ENCODE measurements around the gene OR5M11. TPM values are rescaled to one million over a fixed set of nuclear protein-coding genes. Genes with fewer than 3 reads are reported as not detected.

OR5M11 gene
- total and polyA plus RNA-seq, 4 donors, result not detected

Other genes starting within 250 kb of the OR5M11 start
- not detected for gene OR8K3, start 228.1 kb downstream of the OR5M11 start, total RNA-seq
- gene OR8K3, start 228.1 kb downstream of the OR5M11 start, polyA plus RNA-seq, result not detected
- gene OR8K1, start 197.2 kb downstream of the OR5M11 start, total RNA-seq, result not detected
- not detected for gene OR8K1, start 197.2 kb downstream of the OR5M11 start, polyA plus RNA-seq
- gene OR8J1, start 189.0 kb downstream of the OR5M11 start, total RNA-seq, result not detected
- gene OR8J1, start 189.0 kb downstream of the OR5M11 start, polyA plus RNA-seq, result not detected
- not detected for gene OR8U1, start 167.6 kb downstream of the OR5M11 start, total RNA-seq
- not detected for gene OR8U1, start 167.6 kb downstream of the OR5M11 start, polyA plus RNA-seq
- not detected for gene OR5AL1, start 130.6 kb downstream of the OR5M11 start, total RNA-seq
- not detected for gene OR5AL1, start 130.6 kb downstream of the OR5M11 start, polyA plus RNA-seq
- not detected for gene OR5M3, start 69.9 kb downstream of the OR5M11 start, total RNA-seq
- gene OR5M3, start 69.9 kb downstream of the OR5M11 start, polyA plus RNA-seq, result not detected
- not detected for gene OR5M8, start 51.9 kb downstream of the OR5M11 start, total RNA-seq
- not detected for gene OR5M8, start 51.9 kb downstream of the OR5M11 start, polyA plus RNA-seq
- gene OR5M10, start 34.5 kb upstream of the OR5M11 start, total RNA-seq, result not detected
- not detected for gene OR5M10, start 34.5 kb upstream of the OR5M11 start, polyA plus RNA-seq
- not detected for gene OR5M1, start 71.6 kb upstream of the OR5M11 start, total RNA-seq
- not detected for gene OR5M1, start 71.6 kb upstream of the OR5M11 start, polyA plus RNA-seq
- gene OR5AP2, start 99.2 kb upstream of the OR5M11 start, total RNA-seq, result not detected
- not detected for gene OR5AP2, start 99.2 kb upstream of the OR5M11 start, polyA plus RNA-seq
- gene OR5AR1, start 120.4 kb upstream of the OR5M11 start, total RNA-seq, result not detected
- not detected for gene OR5AR1, start 120.4 kb upstream of the OR5M11 start, polyA plus RNA-seq
- not detected for gene OR9G1, start 155.8 kb upstream of the OR5M11 start, total RNA-seq
- not detected for gene OR9G1, start 155.8 kb upstream of the OR5M11 start, polyA plus RNA-seq
- gene OR9G4, start 205.4 kb upstream of the OR5M11 start, total RNA-seq, result not detected
- gene OR9G4, start 205.4 kb upstream of the OR5M11 start, polyA plus RNA-seq, result not detected

Data from liver (tissue), 4 donors.